Lung (tissue), 12 donors: ENCODE data around the gene KRT6A. TPM values are rescaled to one million over a fixed set of nuclear protein-coding genes. Genes with fewer than 3 reads are reported as not detected.
A peak's percentile ranks its signal among the peaks of the same experiment; 100 is the strongest.
"Not testable (repeated sequence)": the region's sequence is repeated elsewhere in the genome, so short reads cannot be mapped to it uniquely, and the experiment has no call there.

Source experiments
- ATAC-seq: fragments of 200-7000 bp; cut with Tn5 transposase; one replicate; pipeline ENCODE4 v1.9.1; 2020; ENCODE audit warnings: moderate number of reproducible peaks; ENCODE audit not compliant: insufficient read depth, low FRiP score
- DNase-seq, 3 donors: peaks; one replicate each; pipeline ENCODE4 v3.0.0-alpha.2; 2013 to 2017
- H3K27ac ChIP-seq, 2 donors: one replicate each; pipeline ENCODE4 v1.5.1; 2013; ENCODE audit warnings: mild to moderate bottlenecking in 2 of 2, moderate library complexity in 2 of 2, control low read depth in 1 of 2, inconsistent platforms in 1 of 2, low read depth in 1 of 2, low read length in 1 of 2
- H3K27me3 ChIP-seq, 3 donors: one replicate each; pipeline ENCODE4 v1.5.1; 2013; ENCODE audit warnings: low read length in 2 of 3; ENCODE audit not compliant: control insufficient read depth in 3 of 3, insufficient read depth in 3 of 3
- H3K36me3 ChIP-seq, 4 donors: one replicate each; pipeline ENCODE4 v1.5.1; 2013; ENCODE audit warnings: low read length in 4 of 4, mild to moderate bottlenecking in 1 of 4, moderate library complexity in 1 of 4; ENCODE audit not compliant: control insufficient read depth in 4 of 4, insufficient read depth in 4 of 4
- H3K4me1 ChIP-seq, 5 donors: one replicate each; pipeline ENCODE4 v1.5.1; 2013; ENCODE audit warnings: low read length in 5 of 5, mild to moderate bottlenecking in 2 of 5, moderate library complexity in 1 of 5; ENCODE audit not compliant: control insufficient read depth in 5 of 5, insufficient read depth in 5 of 5
- H3K4me3 ChIP-seq: one replicate; pipeline ENCODE4 v1.5.1; 2013; ENCODE audit warnings: mild to moderate bottlenecking, control low read depth, moderate library complexity
- H3K9ac ChIP-seq, 2 donors: one replicate each; pipeline ENCODE4 v1.5.1; 2013; ENCODE audit warnings: low read length in 2 of 2, control low read depth in 1 of 2; ENCODE audit not compliant: insufficient read depth in 1 of 2
- H3K9me3 ChIP-seq, 4 donors: one replicate each; pipeline ENCODE4 v1.5.1; 2013; ENCODE audit warnings: low read length in 3 of 4, mild to moderate bottlenecking in 1 of 4, moderate library complexity in 1 of 4; ENCODE audit not compliant: control insufficient read depth in 4 of 4, insufficient read depth in 3 of 4
- CTCF ChIP-seq: IDR thresholded peaks from 2 replicates; pipeline ENCODE4 v1.5.1; 2012; ENCODE audit warnings: mild to moderate bottlenecking; ENCODE audit errors: control extremely low read depth, extremely low read depth
- WGBS, 2 donors: extraction: QIAGEN DNeasy Blood & Tissue Kit; methylation state at CpG; one replicate each; pipeline ENCODE4 v1.1.7; 2013; 5-methylcytosine and 5-hydroxymethylcytosine counted together
- polyA plus RNA-seq, 2 donors: library from polyadenylated mRNA; stranded (reverse); fragments of 200-250 nt; gene quantifications; one replicate each; pipeline ENCODE4 v1.2.1, GENCODE V29; 2013
- total RNA-seq, 2 donors: library from RNA; depleted of rRNA in 1 of 2; stranded (reverse); fragments of >200 nt in 1 of 2; gene quantifications; one replicate each; pipeline ENCODE4 v1.2.1, GENCODE V29; 2014 to 2021
- donor health status: control.
- donor health status: control.
- donor health status: Bipolar disorder and iron deficiency.
- donor health status: healthy.
- donor health status: DM: yes; HTN: yes; CAD: no.

Gene KRT6A
- total and polyA plus RNA-seq, 4 donors = 0.65 to 46.8 (median 7.3) TPM

- Histone ChIP-seq H3K9ac (no peak overlapping the region), H3K4me3 (no peak overlapping the region), H3K9me3 (peaks cover 0 to 2% (median 0%) of the 10 kb centered on the region in 4 donors), H3K27ac (no peak overlapping the region), H3K27me3 (peaks cover 0 to 3% (median 0%) of the 10 kb centered on the region in 3 donors), H3K36me3 (no peaks in the 10 kb centered on the region), H3K4me1 (no peaks in the 10 kb centered on the region)
- 31 to 46% methylated on average over 4 of the region's 4 CpGs for WGBS, 2 donors
- ATAC-seq = no peak
- no peak for TF ChIP-seq CTCF
- DNase-seq = peak in 2 of 3 donors; percentile 48 to 58
Measured at GRCh38 chr12:52506858-52507715, 14.0 kb upstream of the KRT6A start.

DNA sequence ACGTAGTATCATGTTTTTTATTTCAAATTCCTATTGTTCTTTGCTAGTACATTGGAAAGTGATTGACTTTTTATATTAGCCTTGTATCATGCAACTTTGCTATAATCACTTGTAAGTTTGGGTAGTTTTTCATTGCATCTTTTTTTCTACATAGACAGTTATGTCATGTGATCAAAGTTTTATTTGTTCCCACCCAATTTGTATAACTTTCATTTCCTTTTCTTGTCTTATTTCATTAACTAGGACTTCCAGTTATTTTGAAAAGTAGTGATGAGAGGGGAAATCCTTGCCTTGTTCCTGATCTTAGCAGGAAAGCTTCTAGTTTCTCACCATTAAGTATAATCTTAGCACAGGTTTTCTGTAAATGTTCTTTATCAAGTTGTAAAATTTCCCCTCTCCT lies 9.8 kb upstream of the KRT6A start:
- Histone ChIP-seq H3K9ac (no peak overlapping the region), H3K4me3 (no peak overlapping the region), H3K4me1 (no peaks in the 10 kb centered on the region), H3K36me3 (no peaks in the 10 kb centered on the region), H3K27ac (no peak overlapping the region), H3K27me3 (peaks cover 0 to 3% (median 0%) of the 10 kb centered on the region in 3 donors), H3K9me3 (no peaks in the 10 kb centered on the region)
- WGBS, 2 donors = 88 to 90% methylated on average over 1 of the region's 1 CpG
- DNase-seq = no peak
- TF ChIP-seq CTCF = no peak
- no peak for ATAC-seq

DNA sequence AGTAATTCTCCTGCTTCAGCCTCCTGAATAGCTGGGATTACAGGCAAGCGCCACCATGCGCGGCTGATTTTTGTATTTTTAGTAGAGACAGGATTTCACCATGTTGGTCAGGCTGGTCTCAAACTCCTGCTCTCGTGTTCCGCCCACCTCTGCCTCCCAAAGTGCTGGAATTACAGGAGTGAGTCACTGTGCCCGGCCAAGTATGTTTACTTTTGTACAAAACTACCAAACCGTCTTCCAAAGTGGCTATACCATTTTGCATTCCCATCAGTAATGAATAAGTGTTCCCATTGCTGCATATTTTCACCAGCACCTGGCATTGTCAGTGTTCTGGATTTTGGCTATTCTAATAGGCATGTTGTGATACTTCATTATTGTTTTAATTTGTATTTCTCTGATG lies 8.4 kb upstream of the KRT6A start:
- H3K4me1 ChIP-seq = no peaks in the 10 kb centered on the region
- no peak for DNase-seq
- H3K9me3 ChIP-seq = no peaks in the 10 kb centered on the region
- H3K27me3 ChIP-seq = peaks cover 0 to 3% (median 0%) of the 10 kb centered on the region in 3 donors
- no peak for TF ChIP-seq CTCF
- WGBS, 2 donors = 79 to 81% methylated on average over 7 of the region's 7 CpGs
- no peak overlapping the region for H3K4me3 ChIP-seq
- no peak for ATAC-seq
- H3K27ac ChIP-seq = no peak overlapping the region
- H3K36me3 ChIP-seq = no peaks in the 10 kb centered on the region
- H3K9ac ChIP-seq = no peak overlapping the region

- H3K36me3 ChIP-seq, DNase-seq, H3K9me3 ChIP-seq, H3K27me3 ChIP-seq, H3K4me1 ChIP-seq, H3K9ac ChIP-seq, H3K4me3 ChIP-seq, H3K27ac ChIP-seq, ATAC-seq: not testable (repeated sequence)
- WGBS, 2 donors = 78 to 90% methylated on average over 6 of the region's 6 CpGs
Measured at GRCh38 chr12:52500574-52500973, 7.5 kb upstream of the KRT6A start.
